Parathyroid adenoma (tissue), 2 donors: ENCODE measurements around the gene CYP4F12.

Experiments used
- H2AFZ ChIP-seq: fragments of 300-600 bp; sonication (generic); one replicate; pipeline ENCODE4 v1.7.0; 2017; ENCODE audit warnings: antibody characterized with exemption, mild to moderate bottlenecking
- H3K27ac ChIP-seq: fragments of 300-600 bp; sonication (generic); one replicate; pipeline ENCODE4 v1.7.0; 2017
- H3K27me3 ChIP-seq: fragments of 300-600 bp; sonication (generic); one replicate; pipeline ENCODE4 v1.7.0; 2017; ENCODE audit warnings: low read length; ENCODE audit not compliant: control insufficient read depth, insufficient read depth
- H3K36me3 ChIP-seq: fragments of 300-600 bp; sonication (generic); one replicate; pipeline ENCODE4 v1.7.0; 2017; ENCODE audit warnings: low read length; ENCODE audit not compliant: control insufficient read depth, insufficient read depth
- H3K4me1 ChIP-seq: fragments of 300-600 bp; sonication (generic); one replicate; pipeline ENCODE4 v1.7.0; 2017; ENCODE audit warnings: control low read depth
- H3K4me2 ChIP-seq: fragments of 300-600 bp; sonication (generic); one replicate; pipeline ENCODE4 v1.7.0; 2017; ENCODE audit warnings: low read length
- H3K4me3 ChIP-seq: fragments of 300-600 bp; sonication (generic); one replicate; pipeline ENCODE4 v1.7.0; 2017; ENCODE audit warnings: low read depth, low read length
- H3K79me2 ChIP-seq: fragments of 300-600 bp; sonication (generic); one replicate; pipeline ENCODE4 v1.7.0; 2017; ENCODE audit warnings: control low read depth
- H3K9ac ChIP-seq: fragments of 300-600 bp; sonication (generic); one replicate; pipeline ENCODE4 v1.7.0; 2017; ENCODE audit warnings: mild to moderate bottlenecking
- H3K9me3 ChIP-seq: fragments of 300-600 bp; sonication (generic); one replicate; pipeline ENCODE4 v1.7.0; 2017; ENCODE audit warnings: low read length; ENCODE audit not compliant: control insufficient read depth
- TF ChIP-seq, protein P1 (sequence below): fragments of 300-600 bp; sonication (generic); IDR thresholded peaks from one replicate; pipeline ENCODE4 v1.7.0; 2017; ENCODE audit warnings: antibody characterized with exemption, mild to moderate bottlenecking
- donor health status: primary hyperparathyroidism.

Gene CYP4F12

DNA sequence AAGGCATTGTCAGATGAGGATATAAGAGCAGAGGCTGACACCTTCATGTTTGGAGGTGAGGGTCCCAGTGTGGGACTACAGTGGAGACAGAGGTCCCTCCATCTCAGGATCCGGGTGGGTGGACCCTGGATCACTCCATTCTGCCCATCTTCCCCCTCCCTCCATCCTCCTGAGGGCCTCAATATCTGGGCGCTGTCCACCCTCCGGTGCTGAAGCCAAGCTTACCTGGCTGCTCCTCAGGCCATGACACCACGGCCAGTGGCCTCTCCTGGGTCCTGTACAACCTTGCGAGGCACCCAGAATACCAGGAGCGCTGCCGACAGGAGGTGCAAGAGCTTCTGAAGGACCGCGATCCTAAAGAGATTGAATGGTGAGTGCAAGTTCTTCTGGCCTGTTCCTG is 11.9 kb downstream of the CYP4F12 start:
- peaks cover 3% of the 10 kb centered on the region for H3K36me3 ChIP-seq
- H2AFZ ChIP-seq = no peak overlapping the region
- no peak overlapping the region for H3K4me3 ChIP-seq
- H3K27me3 ChIP-seq = no peaks in the 10 kb centered on the region
- H3K27ac ChIP-seq = no peak overlapping the region
- TF ChIP-seq, protein P1, sequence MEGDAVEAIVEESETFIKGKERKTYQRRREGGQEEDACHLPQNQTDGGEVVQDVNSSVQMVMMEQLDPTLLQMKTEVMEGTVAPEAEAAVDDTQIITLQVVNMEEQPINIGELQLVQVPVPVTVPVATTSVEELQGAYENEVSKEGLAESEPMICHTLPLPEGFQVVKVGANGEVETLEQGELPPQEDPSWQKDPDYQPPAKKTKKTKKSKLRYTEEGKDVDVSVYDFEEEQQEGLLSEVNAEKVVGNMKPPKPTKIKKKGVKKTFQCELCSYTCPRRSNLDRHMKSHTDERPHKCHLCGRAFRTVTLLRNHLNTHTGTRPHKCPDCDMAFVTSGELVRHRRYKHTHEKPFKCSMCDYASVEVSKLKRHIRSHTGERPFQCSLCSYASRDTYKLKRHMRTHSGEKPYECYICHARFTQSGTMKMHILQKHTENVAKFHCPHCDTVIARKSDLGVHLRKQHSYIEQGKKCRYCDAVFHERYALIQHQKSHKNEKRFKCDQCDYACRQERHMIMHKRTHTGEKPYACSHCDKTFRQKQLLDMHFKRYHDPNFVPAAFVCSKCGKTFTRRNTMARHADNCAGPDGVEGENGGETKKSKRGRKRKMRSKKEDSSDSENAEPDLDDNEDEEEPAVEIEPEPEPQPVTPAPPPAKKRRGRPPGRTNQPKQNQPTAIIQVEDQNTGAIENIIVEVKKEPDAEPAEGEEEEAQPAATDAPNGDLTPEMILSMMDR = no peak
- no peak overlapping the region for H3K9ac ChIP-seq
- no peaks in the 10 kb centered on the region for H3K79me2 ChIP-seq
- H3K9me3 ChIP-seq = no peaks in the 10 kb centered on the region
- no peak overlapping the region for H3K4me2 ChIP-seq
- no peaks in the 10 kb centered on the region for H3K4me1 ChIP-seq

DNA sequence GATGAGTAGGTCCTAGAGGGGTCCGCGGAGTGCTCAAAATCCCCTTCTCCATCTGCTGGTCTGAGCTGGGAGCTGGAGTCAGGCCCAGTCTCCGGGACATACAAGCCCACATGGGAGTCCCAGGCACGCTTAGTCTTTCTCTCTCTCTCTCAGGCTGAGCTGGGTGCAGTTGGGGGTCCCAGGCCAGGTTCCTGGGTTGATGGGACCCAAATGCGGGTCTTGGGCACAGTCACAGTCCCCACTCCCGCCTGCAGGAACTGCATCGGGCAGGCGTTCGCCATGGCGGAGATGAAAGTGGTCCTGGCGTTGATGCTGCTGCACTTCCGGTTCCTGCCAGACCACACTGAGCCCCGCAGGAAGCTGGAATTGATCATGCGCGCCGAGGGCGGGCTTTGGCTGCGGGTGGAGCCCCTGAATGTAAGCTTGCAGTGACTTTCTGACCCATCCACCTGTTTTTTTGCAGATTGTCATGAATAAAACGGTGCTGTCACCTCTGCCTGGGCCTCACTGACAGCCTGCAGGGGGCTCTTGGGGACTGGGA is 23.8 kb downstream of the CYP4F12 start:
- no peaks in the 10 kb centered on the region for H3K79me2 ChIP-seq
- TF ChIP-seq, protein P1 = no peak
- H3K27me3 ChIP-seq = no peaks in the 10 kb centered on the region
- no peaks in the 10 kb centered on the region for H3K36me3 ChIP-seq
- H3K4me2 ChIP-seq = no peak overlapping the region
- no peaks in the 10 kb centered on the region for H3K4me1 ChIP-seq
- H3K9ac ChIP-seq = no peak overlapping the region
- no peak overlapping the region for H3K27ac ChIP-seq
- H3K4me3 ChIP-seq = no peak overlapping the region
- no peaks in the 10 kb centered on the region for H3K9me3 ChIP-seq
- no peak overlapping the region for H2AFZ ChIP-seq

DNA sequence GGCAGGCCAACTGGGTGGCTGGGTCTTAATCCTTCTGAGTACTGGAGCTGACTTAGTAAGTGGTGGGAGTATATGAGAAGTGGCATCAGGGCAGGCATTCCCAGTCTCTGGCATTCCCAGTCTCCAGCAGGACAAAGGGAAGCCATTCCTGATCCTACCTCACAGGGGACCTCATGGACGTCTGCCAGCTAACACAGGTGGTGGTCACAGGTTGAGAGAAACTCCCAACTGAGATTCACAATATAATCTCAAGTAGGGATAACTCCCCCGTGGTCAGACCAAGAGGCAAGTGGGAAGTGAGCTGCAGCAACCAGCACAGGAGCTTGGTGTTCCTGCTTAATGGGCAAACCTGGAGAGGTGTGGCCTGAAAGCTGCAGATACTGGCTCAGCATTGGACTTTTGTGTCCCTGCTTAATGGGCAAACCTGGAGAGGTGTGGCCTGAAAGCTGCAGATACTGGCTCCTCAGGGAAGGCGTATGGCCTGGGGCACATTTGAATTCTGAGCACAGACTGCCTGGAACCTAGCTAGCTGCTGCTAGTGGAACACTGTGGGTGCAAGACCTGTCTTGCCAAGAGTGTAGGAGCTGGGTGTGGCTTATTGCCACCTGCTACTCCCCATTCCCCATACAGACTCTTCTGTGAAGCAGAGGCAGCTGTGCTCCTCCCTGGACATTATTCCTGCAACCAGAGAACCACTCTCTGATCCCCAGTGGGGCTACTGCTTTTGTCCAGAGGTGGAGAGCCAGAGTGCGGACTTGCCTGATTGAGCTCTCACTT is 29.1 kb downstream of the CYP4F12 start:
- H3K9me3 ChIP-seq = no peaks in the 10 kb centered on the region
- H3K36me3 ChIP-seq = no peaks in the 10 kb centered on the region
- H3K9ac ChIP-seq = no peak overlapping the region
- H3K4me3 ChIP-seq = no peak overlapping the region
- no peaks in the 10 kb centered on the region for H3K27me3 ChIP-seq
- H3K27ac ChIP-seq = no peak overlapping the region
- H3K79me2 ChIP-seq = no peaks in the 10 kb centered on the region
- TF ChIP-seq, protein P1 = no peak
- no peak overlapping the region for H2AFZ ChIP-seq
- no peak overlapping the region for H3K4me2 ChIP-seq
- H3K4me1 ChIP-seq = no peaks in the 10 kb centered on the region

DNA sequence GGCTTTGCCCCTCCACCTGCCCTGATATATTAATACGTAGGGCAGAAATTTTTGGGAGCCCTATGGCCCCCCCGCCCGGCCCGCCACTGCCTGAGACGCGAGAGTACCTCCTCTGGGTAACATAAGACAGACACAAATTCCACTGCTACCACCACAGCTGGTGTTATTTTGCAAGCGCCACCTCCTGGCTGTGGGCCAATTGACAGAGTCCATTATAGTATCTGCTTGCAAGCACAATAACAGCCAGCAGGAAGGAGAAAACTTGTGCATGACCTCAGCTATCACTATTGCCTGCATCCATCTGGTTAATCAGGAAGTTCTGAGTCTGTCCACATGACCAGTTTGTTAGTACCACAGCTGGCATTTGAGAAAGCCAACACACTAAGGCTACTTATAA is 29.6 kb downstream of the CYP4F12 start:
- H3K79me2 ChIP-seq = no peaks in the 10 kb centered on the region

More for the DNA sequence above, 29.6 kb downstream of the CYP4F12 start:
- H3K9ac ChIP-seq = no peak overlapping the region
- TF ChIP-seq, protein P1 = no peak
- no peak overlapping the region for H3K4me3 ChIP-seq
- H3K9me3 ChIP-seq = no peaks in the 10 kb centered on the region
- no peak overlapping the region for H3K27ac ChIP-seq
- no peaks in the 10 kb centered on the region for H3K4me1 ChIP-seq
- no peaks in the 10 kb centered on the region for H3K27me3 ChIP-seq
- H2AFZ ChIP-seq = no peak overlapping the region
- no peaks in the 10 kb centered on the region for H3K36me3 ChIP-seq
- no peak overlapping the region for H3K4me2 ChIP-seq
